Activated gamma-delta T cell treated with anti-CD3 and anti-CD28 coated beads, Interleukin-2, amount 50 U/mL, for 16 hours (primary cell): ENCODE data around the gene TMPRSS4.

Experiments
- DNase-seq: peaks from one replicate; pipeline ENCODE4 v3.0.0-alpha.2; 2020; ENCODE audit warnings: low read depth

Gene TMPRSS4

GRCh38 chr11:118153976-118154375, 77.1 kb downstream of the TMPRSS4 start:
- DNase-seq = no peak

- no peak for DNase-seq
Measured at GRCh38 chr11:118154641-118155040, 77.8 kb downstream of the TMPRSS4 start.

- DNase-seq = no peak
Measured at GRCh38 chr11:118155776-118156530, 79.1 kb downstream of the TMPRSS4 start.

- DNase-seq = peak; percentile 25
Measured at GRCh38 chr11:118156531-118157185, 79.8 kb downstream of the TMPRSS4 start.

- DNase-seq = no peak
Measured at GRCh38 chr11:118157186-118157895, 80.5 kb downstream of the TMPRSS4 start.

GRCh38 chr11:118161786-118162185, 84.9 kb downstream of the TMPRSS4 start:
- DNase-seq = no peak

GRCh38 chr11:118162846-118163245, 86.0 kb downstream of the TMPRSS4 start:
- DNase-seq = no peak

GRCh38 chr11:118163494-118163893, 86.6 kb downstream of the TMPRSS4 start:
- DNase-seq = no peak

GRCh38 chr11:118164885-118165284, 88.0 kb downstream of the TMPRSS4 start:
- DNase-seq = no peak

- DNase-seq = no peak
Measured at GRCh38 chr11:118166641-118167040, 89.8 kb downstream of the TMPRSS4 start.

GRCh38 chr11:118167253-118167652, 90.4 kb downstream of the TMPRSS4 start:
- no peak for DNase-seq

GRCh38 chr11:118167906-118168305, 91.0 kb downstream of the TMPRSS4 start:
- DNase-seq = no peak

- no peak for DNase-seq
Measured at GRCh38 chr11:118168316-118168715, 91.4 kb downstream of the TMPRSS4 start.

- DNase-seq = no peak
Measured at GRCh38 chr11:118168751-118169150, 91.9 kb downstream of the TMPRSS4 start.

- DNase-seq = no peak
Measured at GRCh38 chr11:118169300-118170140, 92.6 kb downstream of the TMPRSS4 start.

- DNase-seq = no peak
Measured at GRCh38 chr11:118170231-118170630, 93.4 kb downstream of the TMPRSS4 start.

- DNase-seq = no peak
Measured at GRCh38 chr11:118170882-118171268, 94.0 kb downstream of the TMPRSS4 start.
